GM18508 (cell line): ENCODE measurements around the gene RNF19B.

Source experiments
- ATAC-seq: cut with Tn5 transposase; IDR thresholded peaks from one replicate; pipeline ENCODE4 v1.9.1; 2021; ENCODE audit warnings: moderate number of reproducible peaks; ENCODE audit not compliant: insufficient read depth, unreplicated experiment

Gene RNF19B

GRCh38 chr1:32904797-32905196, 59.8 kb downstream of the RNF19B start:
- no peak for ATAC-seq

- no peak for ATAC-seq
Measured at GRCh38 chr1:32903991-32904785, 60.4 kb downstream of the RNF19B start.

- ATAC-seq = no peak
Measured at GRCh38 chr1:32902535-32902920, 62.1 kb downstream of the RNF19B start.

GRCh38 chr1:32901823-32902534, 62.6 kb downstream of the RNF19B start:
- ATAC-seq = no peak

DNA sequence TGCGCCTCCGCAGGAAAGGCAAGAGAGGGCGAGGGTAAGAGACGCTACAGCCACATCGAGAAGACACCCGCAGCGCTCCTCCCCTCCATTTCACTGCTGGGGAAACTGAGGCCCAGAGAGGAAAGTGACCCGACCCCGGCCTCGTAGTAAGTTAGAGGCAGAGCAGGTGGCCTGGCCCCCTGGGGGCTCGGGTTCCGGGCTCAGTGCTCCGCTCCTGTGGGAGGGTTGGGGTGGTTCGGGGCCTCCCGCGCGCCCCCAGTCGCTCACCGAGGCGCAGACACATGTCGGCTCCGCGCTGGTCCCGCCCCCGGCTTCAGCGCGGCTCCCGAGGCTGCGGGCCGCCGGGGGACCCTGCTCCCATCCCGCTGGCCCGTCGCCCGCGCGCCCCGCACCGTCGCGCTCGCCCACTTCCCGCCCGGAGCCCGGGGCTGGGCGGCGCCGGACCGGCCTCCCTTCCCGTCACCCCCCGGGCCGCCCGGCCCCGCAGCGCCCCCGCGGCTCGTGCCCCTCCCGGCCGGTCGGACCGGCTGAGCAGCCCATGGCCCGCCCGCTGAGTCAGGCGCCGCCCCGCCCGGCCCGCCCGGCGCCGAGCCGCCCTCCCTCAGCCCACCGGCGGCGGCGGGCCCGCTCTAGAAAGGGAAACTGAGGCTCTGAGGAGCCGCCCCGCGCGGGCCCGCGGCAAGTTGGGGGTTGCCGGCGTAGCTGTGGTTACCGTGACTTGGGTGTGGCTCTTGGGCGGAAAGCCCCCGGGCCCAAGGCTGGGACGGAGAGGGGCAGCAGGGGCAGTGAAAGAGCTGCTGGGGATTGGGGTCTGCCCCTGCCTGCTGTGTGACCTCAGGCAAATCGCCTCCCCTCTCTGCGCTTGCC, 63.4 kb downstream of the RNF19B start, which contains the start of gene TMEM54:
Gene TMEM54, minus strand, starts transcription at position 434 of the 867 bp plus-strand sequence. Its CDS starts 151 bp downstream, at position 283.
- no peak for ATAC-seq

GRCh38 chr1:32900371-32900955, 64.1 kb downstream of the RNF19B start:
- no peak for ATAC-seq

GRCh38 chr1:32899586-32900296, 64.9 kb downstream of the RNF19B start:
- no peak for ATAC-seq

DNA sequence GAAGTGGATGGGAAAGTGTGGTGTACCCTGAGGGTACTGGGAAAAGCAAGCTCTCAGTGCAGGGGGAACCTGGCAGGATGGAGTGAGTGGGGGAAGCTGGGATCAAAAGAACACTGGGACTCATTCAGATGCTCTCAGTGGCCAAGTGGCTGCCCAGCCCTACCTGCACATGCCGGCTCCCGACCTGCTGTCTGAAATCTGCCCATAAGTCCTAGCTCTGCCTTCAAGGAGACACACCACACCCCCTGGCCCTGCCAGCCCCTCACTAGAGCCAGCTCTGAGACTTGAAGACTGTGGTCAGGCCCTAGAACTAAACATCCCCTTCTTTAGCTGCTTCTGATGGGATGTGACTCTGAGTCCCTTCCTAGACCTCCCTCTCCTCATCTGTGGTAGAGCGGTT, 65.7 kb downstream of the RNF19B start:
- ATAC-seq = no peak

GRCh38 chr1:32898056-32898455, 66.6 kb downstream of the RNF19B start:
- ATAC-seq = no peak

- ATAC-seq = no peak
Measured at GRCh38 chr1:32897082-32898049, 67.2 kb downstream of the RNF19B start.

DNA sequence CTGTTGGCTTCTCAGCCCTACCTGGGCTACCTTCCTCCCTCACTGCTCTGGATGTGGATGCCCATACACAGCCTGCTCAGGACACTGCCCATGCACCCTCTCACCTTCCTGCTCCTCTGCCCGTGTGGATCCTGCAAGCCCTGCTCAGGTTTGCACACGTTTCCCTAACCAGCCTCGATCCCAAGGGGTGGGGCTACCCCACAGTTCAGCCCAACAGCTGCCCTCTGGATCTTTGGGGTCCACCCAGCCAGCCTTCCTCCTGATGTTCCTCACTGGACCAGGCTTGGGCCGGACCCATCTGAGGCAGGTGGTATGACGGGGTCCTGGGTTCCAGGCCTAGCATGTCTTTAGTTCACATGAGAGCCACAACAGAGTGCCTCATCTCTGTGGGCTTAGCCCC, 68.2 kb downstream of the RNF19B start:
- ATAC-seq = no peak

DNA sequence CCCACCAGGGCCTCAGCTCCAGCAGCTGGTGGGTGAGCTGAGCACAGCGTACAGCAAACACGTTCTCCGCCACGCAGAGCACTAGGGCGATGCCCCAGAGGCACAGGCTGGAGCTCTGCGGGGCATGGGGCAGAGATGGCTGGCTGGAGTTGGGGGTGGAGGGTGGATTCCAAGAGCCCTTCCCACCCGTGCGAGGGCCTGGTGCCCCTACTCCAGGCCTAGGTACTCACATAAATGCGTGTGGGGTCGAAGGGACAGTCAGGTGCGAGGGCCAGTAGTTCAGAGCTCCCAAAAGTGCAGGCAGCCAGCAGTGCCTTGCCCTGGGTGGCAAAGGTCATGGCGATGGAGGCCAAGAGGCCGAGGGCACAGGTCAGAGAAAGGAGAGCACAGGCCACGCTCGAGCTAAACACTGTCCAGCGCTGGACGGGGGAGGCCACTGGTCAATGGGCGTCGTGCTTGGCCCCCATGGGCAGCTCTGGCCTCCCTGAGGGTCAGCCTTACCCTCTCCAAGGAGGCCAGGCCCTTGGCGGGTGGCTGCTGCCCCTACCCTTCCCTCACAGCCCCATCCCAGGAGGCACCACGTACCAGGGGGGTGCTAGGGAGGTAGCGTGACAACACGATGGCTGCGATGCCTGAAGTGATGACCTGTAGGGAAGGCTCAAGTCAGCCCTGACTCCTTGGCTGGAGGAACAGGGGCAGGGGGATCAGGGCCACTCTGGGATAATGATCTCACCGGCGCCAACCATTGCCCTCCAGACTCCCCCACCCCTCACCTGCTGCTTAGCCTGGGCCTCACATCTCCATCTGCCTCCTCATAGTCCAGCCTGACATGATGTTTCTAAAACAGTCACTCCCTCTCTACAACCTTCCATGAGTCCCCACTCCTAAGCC, 69.0 kb downstream of the RNF19B start:
- no peak for ATAC-seq

DNA sequence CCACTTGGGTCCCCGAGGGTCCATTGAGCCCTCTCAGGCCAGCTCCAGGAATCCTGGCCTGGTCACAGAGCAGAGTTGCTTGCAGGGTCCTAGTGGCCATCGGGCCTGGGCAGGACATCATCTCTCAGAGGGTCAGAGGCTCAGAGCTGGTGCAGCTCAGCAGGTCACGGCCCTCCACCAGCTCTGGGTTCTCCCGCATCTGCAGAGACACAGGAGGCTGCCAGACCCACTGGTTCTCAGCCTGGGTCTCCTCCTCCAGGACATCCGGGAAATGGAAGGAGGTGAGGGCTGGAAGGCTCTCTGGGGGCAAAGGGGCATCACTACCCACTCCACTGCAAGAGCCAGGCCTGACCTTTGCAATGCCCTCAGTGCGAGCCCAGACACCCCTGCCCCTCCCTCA, 69.9 kb downstream of the RNF19B start:
- ATAC-seq = no peak

DNA sequence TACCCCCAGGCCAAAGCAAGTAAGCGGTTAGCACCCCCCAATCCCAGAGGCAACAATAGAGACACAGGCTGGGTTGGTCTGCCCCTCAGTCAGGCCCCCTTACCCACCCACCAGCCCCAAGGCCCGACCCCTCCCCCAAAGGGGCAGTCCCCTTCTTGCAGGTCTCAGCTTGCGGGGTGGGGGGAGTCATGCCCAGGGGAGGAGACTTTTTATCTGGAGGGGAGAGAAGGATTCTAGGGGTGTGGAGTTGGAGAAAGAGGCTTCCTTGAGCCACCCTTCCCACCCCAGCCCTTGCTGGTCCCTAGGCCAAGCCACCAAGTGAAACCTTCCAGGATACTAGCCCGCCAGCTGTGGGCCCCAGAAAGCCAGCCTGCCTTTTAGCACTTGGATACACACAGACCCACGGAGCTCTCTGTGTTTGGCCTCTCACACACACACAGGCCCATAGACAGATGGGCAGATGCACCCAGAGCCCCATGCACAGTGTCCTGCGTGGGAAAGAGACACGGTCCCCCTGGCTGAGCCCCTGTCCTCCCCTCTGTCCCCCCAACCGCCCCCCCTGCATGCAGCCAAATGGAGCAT, 70.5 kb downstream of the RNF19B start:
- no peak for ATAC-seq

GRCh38 chr1:32893198-32894018, 71.2 kb downstream of the RNF19B start:
- ATAC-seq = no peak

DNA sequence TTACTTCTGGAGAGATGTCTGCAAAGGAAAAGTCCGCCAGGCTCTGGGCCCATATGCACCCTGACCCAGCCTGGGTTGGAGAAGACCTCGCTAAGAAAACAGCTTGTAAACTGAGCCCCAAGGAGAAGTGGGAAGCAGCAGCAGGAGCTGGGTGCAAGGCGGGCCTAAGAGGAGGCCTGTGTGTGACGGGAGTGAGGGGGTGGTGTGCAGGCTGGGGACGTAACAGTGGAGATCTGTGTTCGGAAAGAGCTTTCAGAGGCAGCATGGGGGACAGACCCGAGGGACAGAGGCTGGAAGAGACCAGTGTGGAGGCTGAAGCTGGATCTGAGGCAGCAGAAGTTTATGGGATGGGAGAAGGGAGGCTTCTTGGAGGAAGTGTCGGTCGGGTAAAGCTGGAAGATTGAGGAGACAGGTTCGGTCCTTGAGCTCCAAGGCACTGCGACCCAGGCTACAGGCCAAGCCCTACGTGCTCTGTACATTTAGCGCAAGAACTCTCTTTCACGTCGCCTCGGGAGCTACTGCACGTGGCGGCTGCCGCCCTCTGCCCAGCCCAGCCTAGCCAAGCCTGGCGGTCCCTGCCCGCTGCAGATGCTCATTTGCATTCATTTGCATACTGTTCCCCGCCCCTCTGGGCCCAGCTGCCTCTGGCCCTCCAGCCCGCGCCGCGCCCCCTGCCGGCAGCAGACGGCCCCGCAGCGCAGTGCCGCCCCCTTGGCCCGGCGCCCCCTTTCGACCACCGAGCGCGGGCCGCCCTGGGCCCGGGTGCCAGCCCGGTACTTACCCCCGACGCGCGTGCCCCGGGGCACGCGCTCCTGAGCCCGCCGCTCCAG, 72.0 kb downstream of the RNF19B start:
- no peak for ATAC-seq
